ENCODE results near the gene TRRAP.

TRRAP gene

DNA sequence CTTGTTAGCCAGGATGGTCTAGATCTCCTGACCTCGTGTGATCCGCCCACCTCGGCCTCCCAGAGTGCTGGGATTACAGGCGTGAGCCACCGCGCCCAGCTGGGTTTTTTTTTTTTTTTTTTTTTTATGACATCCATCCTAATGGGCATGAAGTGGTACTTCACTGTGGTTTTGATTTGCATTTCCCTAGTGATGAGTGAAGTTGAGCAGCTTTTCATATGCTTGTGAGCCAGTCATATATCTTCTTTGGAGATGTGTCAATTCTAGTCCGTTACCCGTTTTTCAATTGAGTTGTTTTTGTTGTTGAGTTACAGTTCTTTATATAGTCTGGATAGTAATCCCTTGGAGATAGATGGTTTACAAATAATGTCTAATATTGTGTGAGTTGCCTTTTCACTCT lies 137.9 kb downstream of the TRRAP start:
- no peak overlapping the region for H3K4me2 ChIP-seq (ENCODE audit: low read depth, low read length)
- TF ChIP-seq EZH2 (optimal IDR thresholded peaks at IDR 0.05; ENCODE audit: low read depth, low read length), result no peak
- TF ChIP-seq, protein P1, sequence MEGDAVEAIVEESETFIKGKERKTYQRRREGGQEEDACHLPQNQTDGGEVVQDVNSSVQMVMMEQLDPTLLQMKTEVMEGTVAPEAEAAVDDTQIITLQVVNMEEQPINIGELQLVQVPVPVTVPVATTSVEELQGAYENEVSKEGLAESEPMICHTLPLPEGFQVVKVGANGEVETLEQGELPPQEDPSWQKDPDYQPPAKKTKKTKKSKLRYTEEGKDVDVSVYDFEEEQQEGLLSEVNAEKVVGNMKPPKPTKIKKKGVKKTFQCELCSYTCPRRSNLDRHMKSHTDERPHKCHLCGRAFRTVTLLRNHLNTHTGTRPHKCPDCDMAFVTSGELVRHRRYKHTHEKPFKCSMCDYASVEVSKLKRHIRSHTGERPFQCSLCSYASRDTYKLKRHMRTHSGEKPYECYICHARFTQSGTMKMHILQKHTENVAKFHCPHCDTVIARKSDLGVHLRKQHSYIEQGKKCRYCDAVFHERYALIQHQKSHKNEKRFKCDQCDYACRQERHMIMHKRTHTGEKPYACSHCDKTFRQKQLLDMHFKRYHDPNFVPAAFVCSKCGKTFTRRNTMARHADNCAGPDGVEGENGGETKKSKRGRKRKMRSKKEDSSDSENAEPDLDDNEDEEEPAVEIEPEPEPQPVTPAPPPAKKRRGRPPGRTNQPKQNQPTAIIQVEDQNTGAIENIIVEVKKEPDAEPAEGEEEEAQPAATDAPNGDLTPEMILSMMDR (IDR thresholded peaks at IDR 0.05; ENCODE audit: low read length), result no peak
- no peak for TF ChIP-seq EZH2phosphoT487 (IDR thresholded peaks at IDR 0.05; ENCODE audit: low read length)
- H3K4me1 ChIP-seq (ENCODE audit: low read length), result no peaks in the 10 kb centered on the region
- H4K20me1 ChIP-seq (ENCODE audit: insufficient read depth, low read length), result no peaks in the 10 kb centered on the region
- DNase-seq, result no peak
- 0 out of 2 replicates have a peak, but pooled peaks cover 3% of the 10 kb centered on the region for H3F3A ChIP-seq (ENCODE audit: insufficient read depth, low read length)
- H3K9me3 ChIP-seq (replicated peaks; ENCODE audit: insufficient read depth, low read length), result no peaks in the 10 kb centered on the region
- H3K36me3 ChIP-seq (replicated peaks; ENCODE audit: insufficient read depth, low read length), result peaks cover 13% of the 10 kb centered on the region
- no peak overlapping the region for H3K9ac ChIP-seq (ENCODE audit: low read length)
- no peaks in the 10 kb centered on the region for H3K9me2 ChIP-seq (replicated peaks; ENCODE audit: insufficient read depth, low read length)
- no peaks in the 10 kb centered on the region for H3K27me3 ChIP-seq (replicated peaks; ENCODE audit: insufficient read depth, low read length)
- H2AFZ ChIP-seq (ENCODE audit: low read length), result no peak overlapping the region
- H3K4me3 ChIP-seq (ENCODE audit: low read length), result no peak overlapping the region
- no peak overlapping the region for H3K27ac ChIP-seq (ENCODE audit: low read length)
- 0 out of 2 replicates have a peak, but pooled peaks cover 3% of the 10 kb centered on the region for H3K79me2 ChIP-seq (ENCODE audit: low read length)

DNA sequence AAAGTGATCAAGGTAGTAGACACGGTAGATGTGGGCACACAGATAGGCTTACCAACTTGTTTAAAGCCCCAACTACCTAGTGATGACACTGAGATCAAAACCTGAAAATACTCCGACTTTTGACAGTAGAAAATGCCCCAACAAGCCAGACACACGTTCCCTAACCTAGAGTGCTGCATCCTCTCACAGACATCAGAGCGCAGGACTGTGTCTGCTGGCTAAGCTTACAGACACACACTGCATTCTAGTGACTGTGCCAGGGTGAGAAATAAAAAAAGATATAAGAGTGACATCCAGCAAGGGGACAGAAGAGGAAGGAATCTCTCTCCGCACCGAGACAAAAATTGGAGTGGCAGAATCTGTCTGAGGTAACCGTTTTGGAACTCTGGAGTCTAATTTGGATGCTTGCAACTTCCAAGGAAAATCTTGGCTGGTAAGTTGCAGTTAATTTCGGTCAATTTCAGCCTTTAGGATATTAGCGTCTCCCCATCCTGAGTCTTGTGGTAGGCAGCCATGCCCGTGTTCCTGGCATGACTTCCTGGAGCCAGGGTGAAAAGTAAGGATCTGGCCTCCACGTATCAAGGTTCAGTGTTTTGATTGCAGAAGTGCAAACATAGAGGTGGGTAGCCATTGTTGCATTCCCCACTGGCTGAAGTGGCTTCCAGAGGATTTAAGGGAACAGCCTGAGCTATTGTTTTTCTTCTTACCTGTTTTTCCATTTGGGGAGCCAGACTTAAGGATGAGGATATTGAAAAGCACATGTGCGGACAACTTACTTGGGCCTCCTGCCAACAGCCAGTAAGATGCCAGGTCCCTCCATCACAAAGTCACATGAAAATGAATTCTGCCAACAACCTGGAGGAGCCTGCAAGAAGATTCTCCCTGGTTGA lies 141.4 kb downstream of the TRRAP start:
- no peak overlapping the region for H3K4me2 ChIP-seq (ENCODE audit: low read depth, low read length)
- no peak for DNase-seq
- H3K9me2 ChIP-seq (replicated peaks; ENCODE audit: insufficient read depth, low read length), result no peaks in the 10 kb centered on the region
- H3K4me1 ChIP-seq (ENCODE audit: low read length), result no peaks in the 10 kb centered on the region
- no peaks in the 10 kb centered on the region for H4K20me1 ChIP-seq (ENCODE audit: insufficient read depth, low read length)
- H3K9ac ChIP-seq (ENCODE audit: low read length), result no peak overlapping the region
- TF ChIP-seq EZH2 (optimal IDR thresholded peaks at IDR 0.05; ENCODE audit: low read depth, low read length) (no peak), EZH2phosphoT487 (IDR thresholded peaks at IDR 0.05; ENCODE audit: low read length) (no peak)
- TF ChIP-seq, protein P1 (IDR thresholded peaks at IDR 0.05; ENCODE audit: low read length), result no peak
- no peaks in the 10 kb centered on the region for H3K27me3 ChIP-seq (replicated peaks; ENCODE audit: insufficient read depth, low read length)
- H3K36me3 ChIP-seq (replicated peaks; ENCODE audit: insufficient read depth, low read length), result no peaks in the 10 kb centered on the region
- no peaks in the 10 kb centered on the region for H3K9me3 ChIP-seq (replicated peaks; ENCODE audit: insufficient read depth, low read length)
- no peak overlapping the region for H3K4me3 ChIP-seq (ENCODE audit: low read length)
- H3K79me2 ChIP-seq (ENCODE audit: low read length), result 0 out of 2 replicates have a peak, but pooled peaks cover 3% of the 10 kb centered on the region
- H3F3A ChIP-seq (ENCODE audit: insufficient read depth, low read length), result 0 out of 2 replicates have a peak, but pooled peaks cover 3% of the 10 kb centered on the region
- no peak overlapping the region for H3K27ac ChIP-seq (ENCODE audit: low read length)
- no peak overlapping the region for H2AFZ ChIP-seq (ENCODE audit: low read length)

DNA sequence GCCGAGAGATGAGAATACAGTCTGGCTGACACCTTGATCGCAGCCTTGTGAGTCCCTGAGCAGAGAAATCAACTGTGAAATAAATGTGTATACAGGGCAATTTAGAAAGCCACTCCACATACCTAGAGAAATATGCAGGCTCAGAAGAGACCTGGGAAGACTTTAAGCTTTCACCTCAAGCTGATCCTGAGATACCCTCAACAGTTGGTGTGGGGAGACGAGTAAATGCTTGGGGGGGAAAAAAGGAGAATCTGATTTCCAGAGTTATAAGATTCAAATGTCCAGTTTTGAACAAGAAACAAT lies 142.0 kb downstream of the TRRAP start:
- H3K27ac ChIP-seq (ENCODE audit: low read length), result no peak overlapping the region

More for the DNA sequence above, 142.0 kb downstream of the TRRAP start:
- Histone ChIP-seq H3K36me3 (replicated peaks; ENCODE audit: insufficient read depth, low read length) (no peaks in the 10 kb centered on the region), H3F3A (ENCODE audit: insufficient read depth, low read length) (0 out of 2 replicates have a peak, but pooled peaks cover 3% of the 10 kb centered on the region), H3K27me3 (replicated peaks; ENCODE audit: insufficient read depth, low read length) (no peaks in the 10 kb centered on the region), H2AFZ (ENCODE audit: low read length) (no peak overlapping the region), H3K9me3 (replicated peaks; ENCODE audit: insufficient read depth, low read length) (no peaks in the 10 kb centered on the region), H3K4me2 (ENCODE audit: low read depth, low read length) (no peak overlapping the region), H3K4me1 (ENCODE audit: low read length) (no peaks in the 10 kb centered on the region), H3K9me2 (replicated peaks; ENCODE audit: insufficient read depth, low read length) (no peaks in the 10 kb centered on the region), H4K20me1 (ENCODE audit: insufficient read depth, low read length) (no peaks in the 10 kb centered on the region), H3K4me3 (ENCODE audit: low read length) (no peak overlapping the region), H3K79me2 (ENCODE audit: low read length) (0 out of 2 replicates have a peak, but pooled peaks cover 3% of the 10 kb centered on the region), H3K9ac (ENCODE audit: low read length) (no peak overlapping the region)
- TF ChIP-seq EZH2phosphoT487 (IDR thresholded peaks at IDR 0.05; ENCODE audit: low read length) (no peak), EZH2 (optimal IDR thresholded peaks at IDR 0.05; ENCODE audit: low read depth, low read length) (no peak)
- TF ChIP-seq, protein P1 (IDR thresholded peaks at IDR 0.05; ENCODE audit: low read length), result no peak
- no peak for DNase-seq

All from MM.1S (cell line).